Activated CD4-positive, CD25-positive, alpha-beta regulatory T cell treated with anti-CD3 and anti-CD28 coated beads, Interleukin-2, amount 50 U/mL, for 24 hours (primary cell): Measurements from ENCODE around the gene PGAM2.
A peak's percentile ranks its signal among the peaks of the same experiment; 100 is the strongest.

Experiments
- ATAC-seq, 2 donors: fragments of 150-1000 bp; cut with Tn5 transposase; one replicate each; pipeline ENCODE4 v1.10.0; 2021; ENCODE audit warnings: mild to moderate bottlenecking in 1 of 2, moderate library complexity in 1 of 2

The PGAM2 gene

GRCh38 chr7:44065431-44066110 is at the start of gene PGAM2:
TSS of gene PGAM2 (minus strand) at chr7:44065567. CDS start at chr7:44065529, 38 bp downstream.
- peak; percentile 15 to 28 for ATAC-seq

DNA sequence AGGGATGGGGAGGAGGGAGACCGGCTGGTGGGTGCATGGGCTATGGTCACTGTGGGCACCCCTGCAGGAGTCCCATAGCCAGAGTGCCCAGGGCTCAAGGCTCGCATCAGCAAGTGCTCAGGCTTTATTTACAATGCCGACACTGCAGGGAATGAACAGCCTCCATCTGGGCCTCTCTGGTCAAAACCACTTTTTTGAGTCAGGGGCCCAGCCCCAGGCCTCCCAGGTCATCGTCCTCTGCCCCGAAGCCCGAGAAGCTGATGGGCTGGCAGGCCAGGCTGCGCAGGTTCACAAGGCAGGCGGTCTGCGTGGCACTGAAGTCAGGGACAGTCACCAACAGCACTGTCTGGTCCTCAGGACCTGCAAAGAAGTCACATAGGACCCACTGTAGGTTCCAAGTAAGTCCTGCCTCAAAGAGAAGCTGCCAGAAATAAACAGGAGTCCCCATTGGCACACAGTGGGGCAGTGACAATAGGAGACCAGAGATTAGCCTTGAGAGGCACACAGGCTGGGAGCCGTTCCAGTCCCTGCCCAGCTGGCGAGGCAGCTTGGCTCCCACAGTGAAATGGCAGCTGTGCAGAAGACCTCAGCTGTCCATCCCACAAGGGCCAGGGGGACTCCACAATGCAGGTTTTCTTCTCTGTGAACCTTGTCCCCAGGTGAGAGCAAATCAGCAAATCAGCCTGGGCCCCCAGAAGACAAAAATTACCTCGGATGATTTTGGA is 49.4 kb upstream of the PGAM2 start:
- ATAC-seq, result no peak

- no peak for ATAC-seq
Measured at GRCh38 chr7:44113764-44114354, 48.5 kb upstream of the PGAM2 start.

DNA sequence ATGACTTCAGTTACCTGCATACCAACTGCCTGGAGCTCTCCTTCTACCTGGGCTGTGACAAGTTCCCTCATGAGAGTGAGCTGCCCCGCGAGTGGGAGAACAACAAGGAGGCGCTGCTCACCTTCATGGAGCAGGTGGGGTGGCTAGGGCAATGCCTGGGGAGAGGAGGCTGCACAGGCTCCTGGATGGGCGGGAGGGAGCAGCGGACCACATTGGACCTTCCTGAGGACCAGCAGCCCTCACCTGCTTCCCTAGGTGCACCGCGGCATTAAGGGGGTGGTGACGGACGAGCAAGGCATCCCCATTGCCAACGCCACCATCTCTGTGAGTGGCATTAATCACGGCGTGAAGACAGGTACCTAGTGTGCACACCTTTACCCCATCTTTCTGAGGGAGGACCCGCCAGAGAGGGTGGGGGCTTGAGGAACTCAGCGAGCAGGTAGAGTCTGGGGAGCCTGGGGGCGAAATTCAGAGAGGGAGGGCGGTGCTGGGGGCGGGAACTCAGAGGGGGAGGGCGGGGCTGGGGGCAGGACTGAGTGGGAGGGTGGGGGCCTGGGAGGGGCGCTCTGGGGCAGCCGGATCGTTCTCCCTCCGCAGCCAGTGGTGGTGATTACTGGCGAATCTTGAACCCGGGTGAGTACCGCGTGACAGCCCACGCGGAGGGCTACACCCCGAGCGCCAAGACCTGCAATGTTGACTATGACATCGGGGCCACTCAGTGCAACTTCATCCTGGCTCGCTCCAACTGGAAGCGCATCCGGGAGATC is 47.8 kb upstream of the PGAM2 start:
- ATAC-seq, result no peak

DNA sequence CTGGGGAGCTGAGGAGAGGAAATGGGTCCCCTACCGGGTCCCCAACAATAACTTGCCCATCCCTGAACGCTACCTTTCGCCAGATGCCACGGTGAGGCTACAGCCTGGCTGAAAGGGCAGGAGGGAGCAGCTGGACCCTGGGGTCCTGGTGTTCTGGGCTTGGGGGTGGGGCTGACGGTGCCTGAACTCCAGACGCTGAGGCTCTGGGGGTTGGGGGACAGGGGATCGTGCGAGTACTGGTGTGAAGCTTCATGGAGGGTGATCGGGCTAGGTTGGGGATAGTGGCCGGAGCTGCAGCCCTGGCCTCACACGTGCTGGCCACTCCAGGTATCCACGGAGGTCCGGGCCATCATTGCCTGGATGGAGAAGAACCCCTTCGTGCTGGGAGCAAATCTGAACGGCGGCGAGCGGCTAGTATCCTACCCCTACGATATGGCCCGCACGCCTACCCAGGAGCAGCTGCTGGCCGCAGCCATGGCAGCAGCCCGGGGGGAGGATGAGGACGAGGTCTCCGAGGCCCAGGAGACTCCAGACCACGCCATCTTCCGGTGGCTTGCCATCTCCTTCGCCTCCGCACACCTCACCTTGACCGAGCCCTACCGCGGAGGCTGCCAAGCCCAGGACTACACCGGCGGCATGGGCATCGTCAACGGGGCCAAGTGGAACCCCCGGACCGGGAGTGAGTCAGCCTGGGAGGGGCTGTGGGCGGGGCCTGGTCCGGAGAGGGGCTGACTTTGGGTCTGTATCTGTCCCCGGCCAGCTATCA is 47.0 kb upstream of the PGAM2 start:
- no peak for ATAC-seq

- no peak for ATAC-seq
Measured at GRCh38 chr7:44111761-44112160, 46.4 kb upstream of the PGAM2 start.

- ATAC-seq, result no peak
Measured at GRCh38 chr7:44110719-44111635, 45.6 kb upstream of the PGAM2 start.

- ATAC-seq, result no peak
Measured at GRCh38 chr7:44109991-44110390, 44.6 kb upstream of the PGAM2 start.

GRCh38 chr7:44108768-44109750 is 43.7 kb upstream of the PGAM2 start:
- peak; percentile 24 to 32 for ATAC-seq

DNA sequence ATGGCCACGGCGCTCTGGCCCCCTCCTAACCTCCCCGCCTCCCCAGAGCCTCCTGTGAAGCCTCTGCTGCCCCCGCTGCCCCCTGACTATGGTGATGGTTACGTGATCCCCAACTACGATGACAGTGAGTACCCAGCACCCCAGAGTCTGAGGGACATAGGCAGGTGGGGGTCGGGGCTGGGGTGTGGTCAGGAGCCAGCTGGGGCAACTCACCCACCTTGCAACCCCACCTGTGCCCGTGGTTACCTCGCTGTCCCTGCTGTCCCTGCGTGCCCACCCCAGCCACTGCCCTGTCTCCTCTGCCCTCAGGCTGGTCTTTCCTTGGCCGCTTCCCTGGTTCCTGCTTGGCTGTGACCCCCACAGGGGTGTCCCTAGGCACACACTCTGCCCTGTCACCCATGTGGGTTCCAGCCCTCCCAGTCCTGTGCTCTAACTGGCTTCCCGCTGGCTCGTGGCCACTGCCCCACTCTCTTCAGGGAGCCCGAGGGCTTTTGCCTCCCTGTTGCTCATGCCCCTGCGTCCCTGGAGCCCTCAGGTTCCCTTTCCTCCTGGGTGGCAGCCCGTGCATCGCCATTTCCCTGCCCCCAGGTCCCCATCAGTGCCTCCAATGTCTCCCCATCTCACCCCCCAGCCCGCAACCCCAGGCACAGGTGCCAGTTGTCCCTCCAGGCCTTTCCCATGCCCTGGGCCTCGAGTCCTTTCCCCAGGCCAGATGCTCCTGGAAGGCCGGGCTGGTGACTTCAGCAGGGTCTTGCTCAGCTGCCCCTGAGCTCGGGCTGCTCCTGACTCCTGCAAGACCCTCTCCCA is 42.8 kb upstream of the PGAM2 start:
- ATAC-seq, result no peak

- no peak for ATAC-seq
Measured at GRCh38 chr7:44107116-44107960, 42.0 kb upstream of the PGAM2 start.

- ATAC-seq, result no peak
Measured at GRCh38 chr7:44106311-44107065, 41.1 kb upstream of the PGAM2 start.

GRCh38 chr7:44105832-44106231 is 40.5 kb upstream of the PGAM2 start:
- ATAC-seq, result no peak

- peak; percentile 10 to 12 for ATAC-seq
Measured at GRCh38 chr7:44104860-44105771, 39.7 kb upstream of the PGAM2 start.

- peak; percentile 42 to 44 for ATAC-seq
Measured at GRCh38 chr7:44103923-44104859, 38.8 kb upstream of the PGAM2 start, which contains the start of gene AEBP1. TSS of gene AEBP1 (plus strand) at chr7:44104345. CDS start at chr7:44104666, 321 bp downstream.
